Measurements from ENCODE around the gene INSM1. TPM values are rescaled to one million over a fixed set of nuclear protein-coding genes. Genes with fewer than 3 reads are reported as not detected.

The INSM1 gene
- total and polyA plus RNA-seq, 2 experiments from 2014 or later: not detected

DNA sequence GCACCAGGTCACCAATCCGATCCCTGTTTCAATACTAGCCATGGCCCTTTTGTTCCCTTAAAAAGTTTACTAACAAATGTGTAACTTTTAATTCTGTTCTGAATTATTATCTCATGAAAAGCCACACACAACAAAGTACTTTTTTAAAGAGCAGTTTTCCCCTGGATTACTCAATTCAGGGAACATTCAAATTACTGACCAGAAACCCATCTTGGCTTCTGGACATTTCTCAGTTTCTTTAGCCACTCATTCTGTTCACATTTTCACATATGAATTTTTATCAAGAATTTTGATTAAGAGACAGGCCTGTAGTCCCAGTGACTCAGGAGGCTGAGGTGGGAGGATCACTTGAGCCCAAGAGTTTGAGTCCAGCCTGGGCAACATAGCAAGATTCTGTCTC is 47.4 kb downstream of the INSM1 start:
- TF ChIP-seq, protein P1, sequence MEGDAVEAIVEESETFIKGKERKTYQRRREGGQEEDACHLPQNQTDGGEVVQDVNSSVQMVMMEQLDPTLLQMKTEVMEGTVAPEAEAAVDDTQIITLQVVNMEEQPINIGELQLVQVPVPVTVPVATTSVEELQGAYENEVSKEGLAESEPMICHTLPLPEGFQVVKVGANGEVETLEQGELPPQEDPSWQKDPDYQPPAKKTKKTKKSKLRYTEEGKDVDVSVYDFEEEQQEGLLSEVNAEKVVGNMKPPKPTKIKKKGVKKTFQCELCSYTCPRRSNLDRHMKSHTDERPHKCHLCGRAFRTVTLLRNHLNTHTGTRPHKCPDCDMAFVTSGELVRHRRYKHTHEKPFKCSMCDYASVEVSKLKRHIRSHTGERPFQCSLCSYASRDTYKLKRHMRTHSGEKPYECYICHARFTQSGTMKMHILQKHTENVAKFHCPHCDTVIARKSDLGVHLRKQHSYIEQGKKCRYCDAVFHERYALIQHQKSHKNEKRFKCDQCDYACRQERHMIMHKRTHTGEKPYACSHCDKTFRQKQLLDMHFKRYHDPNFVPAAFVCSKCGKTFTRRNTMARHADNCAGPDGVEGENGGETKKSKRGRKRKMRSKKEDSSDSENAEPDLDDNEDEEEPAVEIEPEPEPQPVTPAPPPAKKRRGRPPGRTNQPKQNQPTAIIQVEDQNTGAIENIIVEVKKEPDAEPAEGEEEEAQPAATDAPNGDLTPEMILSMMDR (IDR thresholded peaks at IDR 0.05; ENCODE audit: low read depth, low read length): no peak
- Histone ChIP-seq H3K4me3 (no peak overlapping the region), H3K36me3 (no peaks in the 10 kb centered on the region), H3K27me3 (peaks cover 15% of the 10 kb centered on the region), H3K9me3 (ENCODE audit: low read depth) (no peaks in the 10 kb centered on the region), H3K27ac (no peak overlapping the region), H3K4me1 (ENCODE audit: low read depth) (peaks cover 18% of the 10 kb centered on the region)
- DNase-seq (ENCODE audit: low read depth in 1 of 2, low spot score in 1 of 2): no peak

DNA sequence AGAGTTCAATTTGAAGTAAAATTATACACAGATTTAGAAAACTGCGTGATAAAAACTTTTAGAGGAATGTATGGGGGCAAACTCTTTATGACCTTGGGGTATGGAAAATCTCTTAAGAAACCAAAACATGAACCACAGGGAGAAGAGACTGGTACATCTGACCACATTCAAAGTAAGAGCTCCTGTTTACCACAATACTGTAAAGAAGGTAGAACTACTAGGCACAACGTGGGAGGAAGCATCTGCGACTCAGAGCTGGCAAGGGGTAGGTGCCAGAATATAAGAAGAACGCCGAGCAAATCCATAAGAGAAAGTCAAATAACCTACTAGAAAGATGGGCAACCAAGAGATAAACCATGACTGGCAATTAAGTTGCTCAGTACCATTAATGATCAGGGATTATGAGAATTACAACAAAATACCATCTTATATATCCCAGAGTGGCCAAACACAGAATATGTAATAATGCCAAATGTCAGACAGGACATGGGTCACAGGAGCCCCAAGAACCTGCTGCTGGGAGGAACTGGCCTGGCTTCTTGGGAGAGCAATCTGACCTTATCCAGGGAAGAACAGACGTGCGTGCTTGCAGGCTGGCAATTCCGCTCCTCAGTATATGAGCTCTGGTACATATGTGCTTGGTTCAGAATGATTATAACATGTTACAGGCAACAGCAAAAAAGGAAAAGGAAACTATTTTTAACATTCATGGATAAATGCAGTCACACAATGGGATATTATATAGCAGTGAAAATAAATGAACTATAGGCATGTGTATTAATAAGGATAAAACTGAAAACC is 50.2 kb downstream of the INSM1 start:
- H3K4me1 ChIP-seq (ENCODE audit: low read depth): peaks cover 6% of the 10 kb centered on the region
- peaks cover 3% of the 10 kb centered on the region for H3K27me3 ChIP-seq
- no peaks in the 10 kb centered on the region for H3K36me3 ChIP-seq
- no peak for DNase-seq (ENCODE audit: low read depth in 1 of 2, low spot score in 1 of 2)
- H3K9me3 ChIP-seq (ENCODE audit: low read depth): no peaks in the 10 kb centered on the region
- H3K4me3 ChIP-seq: no peak overlapping the region
- TF ChIP-seq, protein P1 (IDR thresholded peaks at IDR 0.05; ENCODE audit: low read depth, low read length): no peak
- no peak overlapping the region for H3K27ac ChIP-seq

Data from cardiac muscle cell (in vitro differentiated cells and primary cell).